Psoas muscle (tissue), 8 donors: ENCODE measurements around the gene ALKBH7. TPM values are rescaled to one million over a fixed set of nuclear protein-coding genes. Genes with fewer than 3 reads are reported as not detected.
A peak's percentile ranks its signal among the peaks of the same experiment; 100 is the strongest.

Experiments
- ATAC-seq, 4 donors: fragments of 200-7000 bp; cut with Tn5 transposase; one replicate each; pipeline ENCODE4 v1.9.1; 2020; ENCODE audit warnings: moderate library complexity in 3 of 4, mild to moderate bottlenecking in 2 of 4
- DNase-seq, 2 donors: peaks; one replicate each; pipeline ENCODE4 v3.0.0-alpha.2; 2020
- H3K27ac ChIP-seq: fragments of 200-600 bp; one replicate; pipeline ENCODE4 v1.8.0; 2022
- H3K27me3 ChIP-seq, 3 donors: fragments of 200-600 bp in 1 of 3; one replicate each; pipeline versions ENCODE4 v1.6.1 to v1.8.0; 2013 to 2022; ENCODE audit warnings: low read length in 2 of 3, mild to moderate bottlenecking in 2 of 3, moderate library complexity in 1 of 3; ENCODE audit not compliant: insufficient read depth in 3 of 3
- H3K36me3 ChIP-seq, 2 donors: fragments of 200-600 bp in 1 of 2; one replicate each; pipeline versions ENCODE4 v1.6.1 to v1.8.0; 2013 to 2022; ENCODE audit warnings: low read depth in 1 of 2, mild to moderate bottlenecking in 1 of 2, moderate library complexity in 1 of 2; ENCODE audit not compliant: insufficient read depth in 1 of 2
- H3K4me1 ChIP-seq: fragments of 200-600 bp; one replicate; pipeline ENCODE4 v1.8.0; 2022
- H3K4me3 ChIP-seq: fragments of 200-600 bp; one replicate; pipeline ENCODE4 v1.8.0; 2022; ENCODE audit warnings: mild to moderate bottlenecking
- H3K9me3 ChIP-seq: fragments of 200-600 bp; one replicate; pipeline ENCODE4 v1.8.0; 2022
- CTCF ChIP-seq: fragments of 200-600 bp; IDR thresholded peaks from one replicate; pipeline ENCODE4 v1.8.0; 2022; ENCODE audit warnings: antibody characterized with exemption
- WGBS, 3 donors: extraction: QIAGEN DNeasy Blood & Tissue Kit; methylation state at CpG; one replicate each; pipeline versions ENCODE4 v1.1.6 to v1.1.7; 2013; 5-methylcytosine and 5-hydroxymethylcytosine counted together
- intact Hi-C, 2 donors: fragments of 100-400 bp; cut with DNase I; formaldehyde crosslinking; loops; one replicate each; pipeline versions ENCODE4 v1.11.0 to v1.14.2; 2022
- long read RNA-seq, 2 donors: library from polyadenylated mRNA; unstranded; transcript quantifications; one replicate each; pipeline ENCODE4 v2.0.0, GENCODE V29; 2021
- polyA plus RNA-seq, 3 donors: library from polyadenylated mRNA; stranded (reverse); fragments of 200-250 nt; gene quantifications; one replicate each; pipeline ENCODE4 v1.2.3, GENCODE V29; 2013
- total RNA-seq, 4 donors: library from RNA; stranded (reverse); fragmentation: NEBNext Ultra II Directional in 2 of 4; extraction: Animal tissue kit (Norgen Biotek cat#: 25700) in 2 of 4; gene quantifications; one replicate each; pipeline versions ENCODE4 v1.2.1 to v1.2.4, GENCODE V29; 2021 to 2023
- donor health status: healthy with polysubstance abuse.
- donor health status: DM: no; HTN: no; CAD: no; lungs with moderate emphysema.
- donor health status: Bipolar disorder and iron deficiency.
- donor health status: healthy.
- donor health status: DM: yes; HTN: yes; CAD: no.
- donor health status: DM: no; HTN: no; CAD: no.
- donor health status: DM: no; HTN: no; CAD: no.
- donor health status: DM: yes; HTN: yes; CAD: no.

ALKBH7 gene, protein sequence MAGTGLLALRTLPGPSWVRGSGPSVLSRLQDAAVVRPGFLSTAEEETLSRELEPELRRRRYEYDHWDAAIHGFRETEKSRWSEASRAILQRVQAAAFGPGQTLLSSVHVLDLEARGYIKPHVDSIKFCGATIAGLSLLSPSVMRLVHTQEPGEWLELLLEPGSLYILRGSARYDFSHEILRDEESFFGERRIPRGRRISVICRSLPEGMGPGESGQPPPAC
- 100 to 1,000 TPM in 2 of 4 donors, 10 to 100 TPM in 2; 72.3 to 120 (median 96.8) TPM for total RNA-seq
- polyA plus RNA-seq: 100 to 1,000 TPM in 1 of 3 donors, 10 to 100 TPM in 2; 71.5 to 114 (median 99.5) TPM
- long read RNA-seq, donor 1, transcript ALKBH7-201 (4 exons, 1,332 nt): major isoform, 44 of 61 reads
- long read RNA-seq, donor 1, partial matches to known transcripts: 17 of 61 reads
- long read RNA-seq, donor 1, other reads (novel, unspliced or antisense): 0 of 61 reads
- long read RNA-seq, donor 2, transcript ALKBH7-201 (4 exons, 1,332 nt): major isoform, 84 of 89 reads
- long read RNA-seq, donor 2, partial matches to known transcripts: 5 of 89 reads
- long read RNA-seq, donor 2, other reads (novel, unspliced or antisense): 0 of 89 reads

- Histone ChIP-seq H3K9me3 (no peaks in the 10 kb centered on the region), H3K4me1 (no peaks in the 10 kb centered on the region), H3K27me3 (no peaks in the 10 kb centered on the region), H3K36me3 (peaks cover 0 to 30% of the 10 kb centered on the region in 2 donors), H3K4me3 (peak within 1 kb of the TSS; percentile 90), H3K27ac (peak within 1 kb of the TSS; percentile 98)
- TF ChIP-seq CTCF: no peak
- ATAC-seq (peak; percentile 87 to 92 (median 89)), DNase-seq (peak; percentile 96 to 98)
- 0 to 1% (median 1%) methylated on average over 34 to 47 of the region's 47 CpGs for WGBS, 3 donors
- intact Hi-C loops: loop anchor here in 1 of 2 donors (1.0 to 10.0 kb wide), 3 partner anchors 21 to 688 kb away; partner anchors contain the start of genes GTF2F1, HSD11B1L and MICOS13
These were observed at the start of gene ALKBH7 for GRCh38 chr19:6372594-6373095. Gene ALKBH7 (plus strand): TSS chr19:6372794. CDS start chr19:6372821, 27 bp downstream.

DNA sequence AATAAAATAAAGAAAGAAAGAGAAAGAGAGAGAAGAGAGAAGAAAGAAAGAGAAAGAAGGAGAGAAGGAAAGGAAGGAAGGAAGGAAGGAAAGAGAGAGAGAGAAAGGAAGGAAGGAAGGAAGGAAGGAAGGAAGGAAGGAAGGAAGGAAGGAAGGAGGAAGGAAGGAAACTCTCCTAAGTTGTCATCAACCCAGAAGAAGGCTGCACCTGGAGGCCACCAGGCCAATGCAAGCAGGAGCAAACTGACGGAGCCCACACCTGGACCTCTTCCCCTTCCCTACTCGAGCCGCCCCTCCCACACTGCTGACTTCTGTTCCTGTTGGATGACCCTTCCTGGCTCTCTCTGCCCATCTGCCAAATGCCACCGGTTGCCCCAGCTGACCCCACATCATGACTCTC lies 47.8 kb upstream of the ALKBH7 start:
- no peaks in the 10 kb centered on the region for H3K36me3 ChIP-seq
- ATAC-seq (no peak), DNase-seq (no peak)
- WGBS, 3 donors: 40 to 54% (median 50%) methylated on average over 4 of the region's 4 CpGs
- H3K27me3 ChIP-seq: peaks cover 0 to 16% (median 0%) of the 10 kb centered on the region in 3 donors
- no peak for TF ChIP-seq CTCF
- no peaks in the 10 kb centered on the region for H3K4me1 ChIP-seq
- intact Hi-C loops: no loop called here
- H3K27ac ChIP-seq: no peak overlapping the region
- H3K9me3 ChIP-seq: no peaks in the 10 kb centered on the region
- H3K4me3 ChIP-seq: no peak overlapping the region

GRCh38 chr19:6325614-6326013 lies 47.0 kb upstream of the ALKBH7 start:
- 64 to 77% (median 69%) methylated on average over 4 of the region's 4 CpGs for WGBS, 3 donors
- H3K9me3 ChIP-seq: no peaks in the 10 kb centered on the region
- intact Hi-C loops: no loop called here
- H3K27me3 ChIP-seq: peaks cover 0 to 10% (median 0%) of the 10 kb centered on the region in 3 donors
- TF ChIP-seq CTCF: no peak
- ATAC-seq: no peak
- no peaks in the 10 kb centered on the region for H3K36me3 ChIP-seq
- DNase-seq: no peak
- H3K27ac ChIP-seq: no peak overlapping the region
- no peaks in the 10 kb centered on the region for H3K4me1 ChIP-seq
- no peak overlapping the region for H3K4me3 ChIP-seq

DNA sequence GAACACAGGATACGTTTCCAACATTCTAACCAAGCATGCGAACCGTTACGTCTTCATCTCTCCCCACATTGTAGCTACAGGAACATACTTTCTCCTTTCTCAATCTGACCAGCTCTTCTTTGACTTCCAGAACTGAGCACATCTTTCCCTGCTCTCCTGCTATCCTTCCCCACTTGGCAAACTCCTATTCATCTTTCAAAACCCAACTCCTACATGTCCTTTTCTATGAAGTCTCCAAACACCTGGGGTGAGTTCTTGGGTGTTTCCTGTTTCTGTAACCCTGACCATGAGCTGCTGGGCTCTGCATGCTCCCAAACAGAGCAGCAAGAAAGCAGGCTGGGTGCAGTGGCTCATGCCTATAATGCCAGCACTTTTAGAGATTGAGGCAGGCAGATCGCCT lies 45.8 kb upstream of the ALKBH7 start:
- 78 to 83% (median 83%) methylated on average over 5 of the region's 5 CpGs for WGBS, 3 donors
- ATAC-seq (no peak), DNase-seq (no peak)
- Histone ChIP-seq H3K27me3 (peaks cover 0 to 7% (median 0%) of the 10 kb centered on the region in 3 donors), H3K27ac (no peak overlapping the region), H3K4me1 (no peaks in the 10 kb centered on the region), H3K9me3 (no peaks in the 10 kb centered on the region), H3K4me3 (no peak overlapping the region), H3K36me3 (no peaks in the 10 kb centered on the region)
- intact Hi-C loops: no loop called here
- no peak for TF ChIP-seq CTCF
